Measurements from ENCODE around the gene PARD3. TPM values are rescaled to one million over a fixed set of nuclear protein-coding genes. Genes with fewer than 3 reads are reported as not detected.
"Not testable (repeated sequence)": the region's sequence is repeated elsewhere in the genome, so short reads cannot be mapped to it uniquely, and the experiment has no call there.

Gene PARD3
- total RNA-seq, 2 experiments from 2014 or later: 2.2 to 2.8 TPM

GRCh38 chr10:34275626-34276130 is 539.4 kb downstream of the PARD3 start:
- peaks cover 6% of the 10 kb centered on the region for H3K4me1 Mint-ChIP-seq

DNA sequence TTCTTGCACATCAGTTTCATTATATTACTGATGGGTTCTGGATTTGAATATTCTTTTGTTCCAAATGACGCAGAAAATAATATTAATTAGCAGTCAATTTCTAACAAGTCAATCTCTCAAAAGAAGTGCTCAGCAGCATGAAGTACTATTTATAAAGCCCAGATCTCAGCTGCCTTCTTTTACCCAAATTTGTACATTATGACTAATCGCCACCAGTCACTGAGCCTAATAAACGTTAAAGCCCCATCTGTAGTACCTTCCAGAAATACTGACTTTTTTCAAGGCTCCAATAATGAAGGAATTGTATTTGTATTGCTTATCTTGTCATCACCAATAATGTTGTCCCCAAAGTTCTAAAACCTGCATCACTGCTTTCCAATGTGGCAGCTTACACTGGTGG is 540.2 kb downstream of the PARD3 start:
- POLR2A ChIA-PET: no interaction called here
- Mint-ChIP-seq H3K4me3 (no peak overlapping the region), H3K27me3 (peaks cover 5% of the 10 kb centered on the region), H3K4me1 (peaks cover 3% of the 10 kb centered on the region), H3K27ac (no peak overlapping the region), H3K36me3 (ENCODE audit: low read depth) (no peaks in the 10 kb centered on the region), H3K9me3 (ENCODE audit: low read depth) (no peaks in the 10 kb centered on the region)
- ATAC-seq (no peak), DNase-seq (no peak)
- CTCF ChIA-PET: no interaction called here
- intact Hi-C loops (cut with DNase I, micrococcal nuclease): no loop called here

More at GRCh38 chr10:34275626-34276130, 539.4 kb downstream of the PARD3 start:
- POLR2A ChIA-PET: no interaction called here
- CTCF ChIA-PET: no interaction called here
- no peak for ATAC-seq
- no peak overlapping the region for H3K27ac Mint-ChIP-seq
- peaks cover 5% of the 10 kb centered on the region for H3K27me3 Mint-ChIP-seq
- intact Hi-C loops (cut with DNase I, micrococcal nuclease): no loop called here
- H3K4me3 Mint-ChIP-seq: no peak overlapping the region
- H3K36me3 Mint-ChIP-seq (ENCODE audit: low read depth): no peaks in the 10 kb centered on the region
- H3K9me3 Mint-ChIP-seq (ENCODE audit: low read depth): no peaks in the 10 kb centered on the region
- no peak for DNase-seq

- intact Hi-C loops (cut with DNase I, micrococcal nuclease): no loop called here
- POLR2A ChIA-PET: interaction anchor here (0.6 kb wide), 1 partner anchor 876 kb away, joined by 3 read pairs; no protein-coding TSS in a partner anchor
- CTCF ChIA-PET: interaction anchor here (0.5 to 1.3 kb wide), 2 partner anchors 10 to 301 kb away, joined by 3 read pairs; no protein-coding TSS in a partner anchor
- no peaks in the 10 kb centered on the region for H3K4me1 Mint-ChIP-seq
- peak; percentile 60 for ATAC-seq
- peaks cover 3% of the 10 kb centered on the region for H3K27me3 Mint-ChIP-seq
- no peak overlapping the region for H3K27ac Mint-ChIP-seq
- H3K9me3 Mint-ChIP-seq (ENCODE audit: low read depth): no peaks in the 10 kb centered on the region
- no peak for DNase-seq
- no peaks in the 10 kb centered on the region for H3K36me3 Mint-ChIP-seq (ENCODE audit: low read depth)
- H3K4me3 Mint-ChIP-seq: no peak overlapping the region
Measured at GRCh38 chr10:34273340-34273739, 541.8 kb downstream of the PARD3 start.

DNA sequence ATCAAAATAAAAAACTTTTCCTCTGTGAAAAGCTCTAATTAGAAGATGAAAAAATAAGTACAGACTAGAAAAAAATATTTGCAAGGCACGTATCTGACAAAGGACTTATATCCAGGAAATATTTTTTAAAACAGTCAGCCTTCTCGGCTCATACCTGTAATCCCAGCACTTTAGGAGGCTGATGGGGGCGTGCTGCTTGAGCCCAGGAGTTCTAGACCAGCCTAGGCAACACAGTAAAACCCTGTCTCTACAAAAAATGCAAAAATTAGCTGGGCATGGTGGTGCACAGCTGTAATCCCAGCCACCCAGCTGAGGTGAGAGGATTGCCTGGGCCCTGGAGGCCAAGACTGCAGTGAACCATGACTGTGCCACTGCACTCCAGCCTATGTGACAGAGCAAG is 542.8 kb downstream of the PARD3 start:
- no peak overlapping the region for H3K27ac Mint-ChIP-seq
- H3K9me3 Mint-ChIP-seq (ENCODE audit: low read depth): no peaks in the 10 kb centered on the region
- no peak for ATAC-seq
- CTCF ChIA-PET: interaction anchor here (1.3 kb wide), 1 partner anchor 9 kb away, joined by 3 read pairs; no protein-coding TSS in a partner anchor
- peaks cover 2% of the 10 kb centered on the region for H3K27me3 Mint-ChIP-seq
- H3K4me3 Mint-ChIP-seq: no peak overlapping the region
- H3K4me1 Mint-ChIP-seq: no peaks in the 10 kb centered on the region
- no peaks in the 10 kb centered on the region for H3K36me3 Mint-ChIP-seq (ENCODE audit: low read depth)
- intact Hi-C loops (cut with DNase I, micrococcal nuclease): no loop called here
- no peak for DNase-seq
- POLR2A ChIA-PET: no interaction called here

DNA sequence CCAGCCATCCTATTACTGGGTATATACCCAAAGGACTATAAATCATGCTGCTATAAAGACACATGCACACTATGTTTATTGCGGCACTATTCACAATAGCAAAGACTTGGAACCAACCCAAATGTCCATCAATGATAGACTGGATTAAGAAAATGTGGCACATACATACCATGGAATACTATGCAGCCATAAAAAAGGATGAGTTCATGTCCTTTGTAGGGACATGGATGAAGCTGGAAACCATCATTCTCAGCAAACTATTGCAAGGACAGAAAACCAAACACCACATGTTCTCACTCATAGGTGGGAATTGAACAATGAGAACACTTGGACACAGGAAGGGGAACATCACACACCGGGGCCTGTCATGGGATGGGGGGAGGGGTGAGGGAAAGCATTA is 546.7 kb downstream of the PARD3 start:
- intact Hi-C loops (cut with DNase I, micrococcal nuclease); H3K4me3 Mint-ChIP-seq; H3K27ac Mint-ChIP-seq; H3K36me3 Mint-ChIP-seq (ENCODE audit: low read depth); POLR2A ChIA-PET; ATAC-seq; H3K9me3 Mint-ChIP-seq (ENCODE audit: low read depth); CTCF ChIA-PET; DNase-seq; H3K4me1 Mint-ChIP-seq; H3K27me3 Mint-ChIP-seq: not testable (repeated sequence)

GRCh38 chr10:34262985-34263384 is 552.1 kb downstream of the PARD3 start:
- ATAC-seq (no peak), DNase-seq (no peak)
- H3K9me3 Mint-ChIP-seq (ENCODE audit: low read depth): no peaks in the 10 kb centered on the region
- H3K4me1 Mint-ChIP-seq: no peaks in the 10 kb centered on the region
- H3K4me3 Mint-ChIP-seq: no peak overlapping the region
- H3K36me3 Mint-ChIP-seq (ENCODE audit: low read depth): no peaks in the 10 kb centered on the region
- peaks cover 10% of the 10 kb centered on the region for H3K27me3 Mint-ChIP-seq
- H3K27ac Mint-ChIP-seq: no peak overlapping the region
- intact Hi-C loops (cut with DNase I, micrococcal nuclease): no loop called here
- CTCF ChIA-PET: interaction anchor here (1.6 kb wide), 1 partner anchor 10 kb away, joined by 3 read pairs; no protein-coding TSS in a partner anchor
- POLR2A ChIA-PET: no interaction called here

- ChIA-PET CTCF (interaction anchor here (0.7 kb wide), 1 partner anchor 27 kb away, joined by 3 read pairs; no protein-coding TSS in a partner anchor), POLR2A (no interaction called here)
- no peaks in the 10 kb centered on the region for H3K9me3 Mint-ChIP-seq (ENCODE audit: low read depth)
- DNase-seq (no peak), ATAC-seq (no peak)
- H3K27me3 Mint-ChIP-seq: peaks cover 10% of the 10 kb centered on the region
- H3K4me3 Mint-ChIP-seq: no peak overlapping the region
- H3K27ac Mint-ChIP-seq: no peak overlapping the region
- H3K4me1 Mint-ChIP-seq: no peaks in the 10 kb centered on the region
- intact Hi-C loops (cut with DNase I, micrococcal nuclease): no loop called here
- no peaks in the 10 kb centered on the region for H3K36me3 Mint-ChIP-seq (ENCODE audit: low read depth)
Measured at GRCh38 chr10:34260904-34261303, 554.2 kb downstream of the PARD3 start.

DNA sequence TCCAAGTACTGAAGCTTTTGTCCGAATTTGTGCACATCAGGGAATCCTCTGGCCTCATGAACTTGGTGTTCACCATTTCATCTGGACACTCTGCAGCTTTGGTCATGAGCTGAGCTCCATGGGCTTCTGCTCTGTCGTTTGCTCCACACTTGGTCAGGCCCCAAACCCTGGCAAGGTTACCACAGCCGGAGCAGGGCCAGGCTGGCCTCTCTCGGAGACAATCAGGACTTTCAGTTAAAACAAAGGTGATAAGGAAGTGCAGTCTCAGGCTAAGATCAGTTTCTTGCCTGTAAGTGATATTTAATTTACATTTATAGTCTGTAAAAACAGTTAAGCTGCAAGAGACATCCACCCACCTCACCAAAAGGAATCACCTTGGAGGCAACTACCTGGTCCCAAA is 558.9 kb downstream of the PARD3 start:
- intact Hi-C loops (cut with DNase I, micrococcal nuclease): no loop called here
- H3K27me3 Mint-ChIP-seq: peaks cover 8% of the 10 kb centered on the region

GRCh38 chr10:34255035-34255434 is 560.1 kb downstream of the PARD3 start:
- Mint-ChIP-seq H3K9me3 (ENCODE audit: low read depth) (no peaks in the 10 kb centered on the region), H3K27me3 (peaks cover 5% of the 10 kb centered on the region), H3K4me3 (no peak overlapping the region), H3K4me1 (no peaks in the 10 kb centered on the region), H3K36me3 (ENCODE audit: low read depth) (no peaks in the 10 kb centered on the region), H3K27ac (no peak overlapping the region)
- ChIA-PET POLR2A (no interaction called here), CTCF (no interaction called here)
- DNase-seq: no peak
- no peak for ATAC-seq
- intact Hi-C loops (cut with DNase I, micrococcal nuclease): loop anchor here in 1 of 2 experiments (2.0 kb wide), 1 partner anchor 66 kb away; no protein-coding TSS in a partner anchor

More for the DNA sequence above, 558.9 kb downstream of the PARD3 start:
- POLR2A ChIA-PET: interaction anchor here (0.6 kb wide), 1 partner anchor 19 kb away, joined by 4 read pairs; no protein-coding TSS in a partner anchor
- CTCF ChIA-PET: no interaction called here
- ATAC-seq: no peak
- no peak for DNase-seq
- H3K9me3 Mint-ChIP-seq (ENCODE audit: low read depth): no peaks in the 10 kb centered on the region
- H3K27ac Mint-ChIP-seq: no peak overlapping the region
- H3K4me3 Mint-ChIP-seq: no peak overlapping the region
- no peaks in the 10 kb centered on the region for H3K4me1 Mint-ChIP-seq
- H3K36me3 Mint-ChIP-seq (ENCODE audit: low read depth): no peaks in the 10 kb centered on the region

GRCh38 chr10:34254596-34254995 is 560.5 kb downstream of the PARD3 start:
- Mint-ChIP-seq H3K27me3 (peaks cover 5% of the 10 kb centered on the region), H3K9me3 (ENCODE audit: low read depth) (no peaks in the 10 kb centered on the region), H3K36me3 (ENCODE audit: low read depth) (no peaks in the 10 kb centered on the region), H3K27ac (no peak overlapping the region), H3K4me1 (no peaks in the 10 kb centered on the region), H3K4me3 (no peak overlapping the region)
- ChIA-PET POLR2A (no interaction called here), CTCF (no interaction called here)
- DNase-seq (peak; percentile 54), ATAC-seq (peak; percentile 87)
- intact Hi-C loops (cut with DNase I, micrococcal nuclease): loop anchor here in 1 of 2 experiments (2.0 kb wide), 1 partner anchor 66 kb away; no protein-coding TSS in a partner anchor

DNA sequence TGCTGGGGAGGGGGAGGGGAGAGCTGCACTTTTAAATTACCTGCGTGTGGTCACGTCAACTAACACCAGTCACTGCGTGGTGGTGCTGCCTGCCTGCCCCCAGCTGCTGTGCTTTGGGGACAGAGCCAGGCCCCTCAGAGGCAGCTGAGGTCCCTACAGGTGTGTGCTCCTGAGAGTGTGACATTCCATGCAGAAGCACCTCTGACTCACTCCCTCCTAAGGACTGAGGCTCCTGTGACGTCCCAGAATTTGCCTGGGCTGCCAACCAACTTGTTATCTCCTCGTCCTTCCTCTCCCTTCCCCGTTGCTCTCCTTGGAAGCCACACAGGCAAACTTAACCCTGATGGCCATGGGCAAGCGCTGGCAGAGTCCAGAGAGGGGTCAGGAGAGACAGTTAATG is 563.0 kb downstream of the PARD3 start:
- ATAC-seq: no peak
- Mint-ChIP-seq H3K4me3 (no peak overlapping the region), H3K9me3 (ENCODE audit: low read depth) (no peaks in the 10 kb centered on the region), H3K27me3 (no peaks in the 10 kb centered on the region), H3K36me3 (ENCODE audit: low read depth) (no peaks in the 10 kb centered on the region), H3K27ac (no peak overlapping the region), H3K4me1 (no peaks in the 10 kb centered on the region)
- intact Hi-C loops (cut with DNase I, micrococcal nuclease): no loop called here
- CTCF ChIA-PET: no interaction called here
- POLR2A ChIA-PET: interaction anchor here (0.6 kb wide), 1 partner anchor 921 kb away, joined by 3 read pairs; no protein-coding TSS in a partner anchor
- DNase-seq: no peak

DNA sequence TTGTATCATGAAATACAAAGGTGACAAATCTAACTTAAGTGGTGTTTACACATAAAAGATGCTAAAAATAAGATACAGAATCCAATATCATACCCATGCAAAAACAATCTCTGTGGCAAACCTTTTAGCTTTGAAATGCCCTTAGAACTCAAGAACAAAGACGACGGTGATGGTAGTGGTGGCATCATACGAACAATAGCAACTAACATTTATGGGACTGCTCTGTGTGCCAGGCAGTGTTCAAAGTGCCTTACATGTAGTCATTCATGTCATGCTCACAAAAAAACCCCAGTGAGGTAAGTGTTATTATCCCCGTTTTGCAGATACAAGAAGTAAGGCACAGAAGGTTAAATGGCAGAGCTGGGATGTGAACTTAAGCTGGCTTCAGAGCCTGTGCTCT is 563.9 kb downstream of the PARD3 start:
- DNase-seq (no peak), ATAC-seq (peak; percentile 59)
- Mint-ChIP-seq H3K4me1 (no peaks in the 10 kb centered on the region), H3K27me3 (no peaks in the 10 kb centered on the region), H3K4me3 (no peak overlapping the region), H3K27ac (no peak overlapping the region), H3K36me3 (ENCODE audit: low read depth) (no peaks in the 10 kb centered on the region), H3K9me3 (ENCODE audit: low read depth) (no peaks in the 10 kb centered on the region)
- ChIA-PET POLR2A (no interaction called here), CTCF (no interaction called here)
- intact Hi-C loops (cut with DNase I, micrococcal nuclease): no loop called here

All from activated CD4-positive, alpha-beta T cell treated with anti-CD3 and anti-CD28 coated beads for 36 hours (primary cell).